ENCODE data around the gene NMNAT2. TPM values are rescaled to one million over a fixed set of nuclear protein-coding genes. Genes with fewer than 3 reads are reported as not detected.
A peak's percentile ranks its signal among the peaks of the same experiment; 100 is the strongest.
"Not testable (repeated sequence)": the region's sequence is repeated elsewhere in the genome, so short reads cannot be mapped to it uniquely, and the experiment has no call there.

The NMNAT2 gene
- total and polyA plus RNA-seq, 2 donors from 2014 or later = 0.17 to 2.0 TPM

- H3K27me3 ChIP-seq (ENCODE audit: control insufficient read depth, insufficient read depth, low read length) = no peaks in the 10 kb centered on the region
- DNase-seq (peak in 4 of 5 donors; percentile 70 to 78 (median 75)), FAIRE-seq (no peak)
- H3K9me3 ChIP-seq (ENCODE audit: control insufficient read depth in 2 of 3, insufficient read depth in 1 of 3, low read length in 3 of 3) = no peaks in the 10 kb centered on the region
- no peak overlapping the region for H3K9ac ChIP-seq (ENCODE audit: low read length in 3 of 3)
- H3K27ac ChIP-seq (ENCODE audit: low read depth in 2 of 2, low read length in 2 of 2) = no peak overlapping the region
- H3K4me3 ChIP-seq (ENCODE audit: low read length in 3 of 3) = no peak overlapping the region
- intact Hi-C loops (cut with DNase I) = no loop called here
- no peaks in the 10 kb centered on the region for H3K36me3 ChIP-seq (ENCODE audit: control insufficient read depth in 2 of 3, insufficient read depth in 3 of 3, low read length in 3 of 3)
- TF ChIP-seq CTCF (IDR thresholded peaks at IDR 0.05; ENCODE audit: borderline replicate concordance, extremely low read depth, insufficient read depth) = no peak
- peaks cover 0 to 3% (median 2%) of the 10 kb centered on the region in 3 donors for H3K4me1 ChIP-seq (ENCODE audit: control insufficient read depth in 2 of 3, insufficient read depth in 2 of 3, low read depth in 1 of 3, low read length in 3 of 3)
These were observed 141.6 kb downstream of the NMNAT2 start for GRCh38 chr1:183276386-183277080.

- Histone ChIP-seq H3K9ac (ENCODE audit: low read length in 3 of 3) (no peak overlapping the region), H3K27ac (ENCODE audit: low read depth in 2 of 2, low read length in 2 of 2) (no peak overlapping the region), H3K27me3 (ENCODE audit: control insufficient read depth, insufficient read depth, low read length) (no peaks in the 10 kb centered on the region), H3K9me3 (ENCODE audit: control insufficient read depth in 2 of 3, insufficient read depth in 1 of 3, low read length in 3 of 3) (no peaks in the 10 kb centered on the region), H3K4me1 (ENCODE audit: control insufficient read depth in 2 of 3, insufficient read depth in 2 of 3, low read depth in 1 of 3, low read length in 3 of 3) (peaks cover 0 to 7% (median 3%) of the 10 kb centered on the region in 3 donors), H3K4me3 (ENCODE audit: low read length in 3 of 3) (no peak overlapping the region), H3K36me3 (ENCODE audit: control insufficient read depth in 2 of 3, insufficient read depth in 3 of 3, low read length in 3 of 3) (no peaks in the 10 kb centered on the region)
- no peak for TF ChIP-seq CTCF (IDR thresholded peaks at IDR 0.05; ENCODE audit: borderline replicate concordance, extremely low read depth, insufficient read depth)
- intact Hi-C loops (cut with DNase I) = no loop called here
- DNase-seq (no peak), FAIRE-seq (no peak)
These were observed 142.9 kb downstream of the NMNAT2 start for GRCh38 chr1:183275322-183275721.

GRCh38 chr1:183274836-183275235 is 143.3 kb downstream of the NMNAT2 start:
- Histone ChIP-seq H3K9me3 (ENCODE audit: control insufficient read depth in 2 of 3, insufficient read depth in 1 of 3, low read length in 3 of 3) (no peaks in the 10 kb centered on the region), H3K4me1 (ENCODE audit: control insufficient read depth in 2 of 3, insufficient read depth in 2 of 3, low read depth in 1 of 3, low read length in 3 of 3) (peaks cover 0 to 7% (median 3%) of the 10 kb centered on the region in 3 donors), H3K27me3 (ENCODE audit: control insufficient read depth, insufficient read depth, low read length) (no peaks in the 10 kb centered on the region), H3K36me3 (ENCODE audit: control insufficient read depth in 2 of 3, insufficient read depth in 3 of 3, low read length in 3 of 3) (no peaks in the 10 kb centered on the region), H3K4me3 (ENCODE audit: low read length in 3 of 3) (no peak overlapping the region), H3K27ac (ENCODE audit: low read depth in 2 of 2, low read length in 2 of 2) (no peak overlapping the region), H3K9ac (ENCODE audit: low read length in 3 of 3) (no peak overlapping the region)
- no peak for TF ChIP-seq CTCF (IDR thresholded peaks at IDR 0.05; ENCODE audit: borderline replicate concordance, extremely low read depth, insufficient read depth)
- no peak for DNase-seq
- no peak for FAIRE-seq
- intact Hi-C loops (cut with DNase I) = no loop called here

- H3K4me3 ChIP-seq (ENCODE audit: low read length in 3 of 3); H3K9ac ChIP-seq (ENCODE audit: low read length in 3 of 3); FAIRE-seq; intact Hi-C loops (cut with DNase I); H3K27ac ChIP-seq (ENCODE audit: low read depth in 2 of 2, low read length in 2 of 2); H3K4me1 ChIP-seq (ENCODE audit: control insufficient read depth in 2 of 3, insufficient read depth in 2 of 3, low read depth in 1 of 3, low read length in 3 of 3); H3K36me3 ChIP-seq (ENCODE audit: control insufficient read depth in 2 of 3, insufficient read depth in 3 of 3, low read length in 3 of 3); H3K27me3 ChIP-seq (ENCODE audit: control insufficient read depth, insufficient read depth, low read length); H3K9me3 ChIP-seq (ENCODE audit: control insufficient read depth in 2 of 3, insufficient read depth in 1 of 3, low read length in 3 of 3); DNase-seq: not testable (repeated sequence)
These were observed 144.2 kb downstream of the NMNAT2 start for GRCh38 chr1:183273984-183274383.
